ENCODE results near the gene LMF1.

DNA sequence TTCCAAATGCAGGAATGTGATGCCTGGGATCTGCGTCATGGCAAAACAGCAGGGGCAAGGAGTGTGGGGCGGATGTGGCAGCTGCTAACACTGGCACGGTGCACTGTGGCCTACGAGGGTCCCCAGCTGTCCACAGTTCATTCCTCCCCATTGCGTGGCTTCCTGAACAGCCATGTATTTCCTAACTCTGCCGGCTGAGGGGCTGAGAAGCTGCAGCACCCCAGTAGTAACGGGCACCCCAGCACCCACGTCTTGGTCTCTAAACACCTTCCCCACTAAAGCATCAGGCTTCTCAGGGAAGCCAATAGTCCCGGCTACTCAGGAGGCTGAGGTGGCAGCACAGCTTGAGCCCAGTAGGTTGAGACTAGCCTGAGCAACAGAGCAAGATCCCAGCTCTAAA lies 47.6 kb downstream of the LMF1 start:
- TF ChIP-seq, protein P1, sequence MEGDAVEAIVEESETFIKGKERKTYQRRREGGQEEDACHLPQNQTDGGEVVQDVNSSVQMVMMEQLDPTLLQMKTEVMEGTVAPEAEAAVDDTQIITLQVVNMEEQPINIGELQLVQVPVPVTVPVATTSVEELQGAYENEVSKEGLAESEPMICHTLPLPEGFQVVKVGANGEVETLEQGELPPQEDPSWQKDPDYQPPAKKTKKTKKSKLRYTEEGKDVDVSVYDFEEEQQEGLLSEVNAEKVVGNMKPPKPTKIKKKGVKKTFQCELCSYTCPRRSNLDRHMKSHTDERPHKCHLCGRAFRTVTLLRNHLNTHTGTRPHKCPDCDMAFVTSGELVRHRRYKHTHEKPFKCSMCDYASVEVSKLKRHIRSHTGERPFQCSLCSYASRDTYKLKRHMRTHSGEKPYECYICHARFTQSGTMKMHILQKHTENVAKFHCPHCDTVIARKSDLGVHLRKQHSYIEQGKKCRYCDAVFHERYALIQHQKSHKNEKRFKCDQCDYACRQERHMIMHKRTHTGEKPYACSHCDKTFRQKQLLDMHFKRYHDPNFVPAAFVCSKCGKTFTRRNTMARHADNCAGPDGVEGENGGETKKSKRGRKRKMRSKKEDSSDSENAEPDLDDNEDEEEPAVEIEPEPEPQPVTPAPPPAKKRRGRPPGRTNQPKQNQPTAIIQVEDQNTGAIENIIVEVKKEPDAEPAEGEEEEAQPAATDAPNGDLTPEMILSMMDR (IDR thresholded peaks at IDR 0.05) = no peak
- no peak for TF ChIP-seq ZFX (IDR thresholded peaks at IDR 0.05; ENCODE audit: borderline replicate concordance)
